Measurements from ENCODE around the gene SFMBT2.

The SFMBT2 gene

GRCh38 chr10:7410862-7411670 is at the start of gene SFMBT2:
Gene SFMBT2 (minus strand): TSS chr10:7411034. CDS start chr10:7381898, 29,136 bp downstream.
- no peak for DNase-seq (ENCODE audit: low spot score)

GRCh38 chr10:7460006-7460405 is 49.2 kb upstream of the SFMBT2 start:
- no peak for DNase-seq (ENCODE audit: low spot score)

- no peak for DNase-seq (ENCODE audit: low spot score)
These were observed 47.7 kb upstream of the SFMBT2 start for GRCh38 chr10:7458556-7458955.

GRCh38 chr10:7457478-7458316 is 46.9 kb upstream of the SFMBT2 start:
- DNase-seq (ENCODE audit: low spot score): no peak

GRCh38 chr10:7449063-7449695 is 38.3 kb upstream of the SFMBT2 start:
- DNase-seq (ENCODE audit: low spot score): no peak

- DNase-seq (ENCODE audit: low spot score): no peak
These were observed 34.8 kb upstream of the SFMBT2 start for GRCh38 chr10:7445474-7446185.

GRCh38 chr10:7444551-7445121 is 33.8 kb upstream of the SFMBT2 start:
- no peak for DNase-seq (ENCODE audit: low spot score)

- no peak for DNase-seq (ENCODE audit: low spot score)
These were observed 32.2 kb upstream of the SFMBT2 start for GRCh38 chr10:7443036-7443435.

- no peak for DNase-seq (ENCODE audit: low spot score)
These were observed 30.7 kb upstream of the SFMBT2 start for GRCh38 chr10:7441403-7442147.

GRCh38 chr10:7439696-7440095 is 28.9 kb upstream of the SFMBT2 start:
- DNase-seq (ENCODE audit: low spot score): no peak

GRCh38 chr10:7438196-7438986 is 27.6 kb upstream of the SFMBT2 start:
- DNase-seq (ENCODE audit: low spot score): no peak

- no peak for DNase-seq (ENCODE audit: low spot score)
These were observed 25.8 kb upstream of the SFMBT2 start for GRCh38 chr10:7436490-7437100.

GRCh38 chr10:7435674-7436073 is 24.8 kb upstream of the SFMBT2 start:
- DNase-seq (ENCODE audit: low spot score): no peak

GRCh38 chr10:7434378-7434777 is 23.5 kb upstream of the SFMBT2 start:
- DNase-seq (ENCODE audit: low spot score): no peak

GRCh38 chr10:7433861-7434260 is 23.0 kb upstream of the SFMBT2 start:
- DNase-seq (ENCODE audit: low spot score): no peak

- DNase-seq (ENCODE audit: low spot score): no peak
These were observed 22.3 kb upstream of the SFMBT2 start for GRCh38 chr10:7432884-7433726.

GRCh38 chr10:7428673-7429350 is 18.0 kb upstream of the SFMBT2 start:
- no peak for DNase-seq (ENCODE audit: low spot score)

GRCh38 chr10:7426349-7426748 is 15.5 kb upstream of the SFMBT2 start:
- no peak for DNase-seq (ENCODE audit: low spot score)
